Keratinocyte (primary cell): Measurements from ENCODE around the gene RAB13. TPM values are rescaled to one million over a fixed set of nuclear protein-coding genes. Genes with fewer than 3 reads are reported as not detected.

ENCODE experiments used
- DNase-seq: peaks from one replicate; pipeline ENCODE4 v3.0.0-alpha.2; 2011; ENCODE audit warnings: low read depth, missing footprints, low spot score
- FAIRE-seq: peaks from 2 replicates; lab custom pipeline; 2011; peaks lifted over from hg19 to GRCh38; lab: Jason Lieb, UNC
- H2AFZ ChIP-seq: 2 replicates; pipeline ENCODE4 v1.6.0; 2012; ENCODE audit warnings: low read length, control low read depth, inconsistent platforms; ENCODE audit not compliant: control insufficient read depth
- H3K27ac ChIP-seq: 2 replicates; pipeline ENCODE4 v1.5.1; 2011; ENCODE audit warnings: low read length; ENCODE audit not compliant: control insufficient read depth, insufficient read depth
- H3K27me3 ChIP-seq: 3 replicates; pipeline ENCODE4 v1.6.0; 2011; ENCODE audit warnings: low read length; ENCODE audit not compliant: control insufficient read depth, insufficient read depth; ENCODE audit errors: extremely low read depth
- H3K36me3 ChIP-seq, 2 experiments: 2 replicates in 1 of 2; 3 replicates in 1 of 2; pipeline ENCODE4 v1.5.1; 2011; ENCODE audit warnings: low read length in 2 of 2, mild to moderate bottlenecking in 1 of 2; ENCODE audit not compliant: control insufficient read depth in 2 of 2, insufficient read depth in 2 of 2; ENCODE audit errors: extremely low read depth in 1 of 2
- H3K4me1 ChIP-seq: 3 replicates; pipeline ENCODE4 v1.5.1; 2011; ENCODE audit warnings: low read length; ENCODE audit not compliant: control insufficient read depth, insufficient read depth; ENCODE audit errors: extremely low read depth
- H3K4me2 ChIP-seq: 3 replicates; pipeline ENCODE4 v1.6.0; 2011; ENCODE audit warnings: low read depth, low read length; ENCODE audit not compliant: control insufficient read depth, insufficient read depth; ENCODE audit errors: extremely low read depth
- H3K4me3 ChIP-seq, 3 experiments: fragments of 200-600 bp in 1 of 3; sonication (generic) in 1 of 3; 2 replicates in 2 of 3; 3 replicates in 1 of 3; pipeline ENCODE4 v1.5.1; 2011 to 2016; ENCODE audit warnings: low read length in 3 of 3, mild to moderate bottlenecking in 3 of 3, control low read depth in 2 of 3, inconsistent platforms in 1 of 3, low read depth in 1 of 3, mixed read lengths in 1 of 3, mixed run types in 1 of 3, moderate library complexity in 1 of 3; ENCODE audit not compliant: control insufficient read depth in 2 of 3, insufficient read depth in 2 of 3; ENCODE audit errors: extremely low read depth in 1 of 3
- H3K79me2 ChIP-seq: 2 replicates; pipeline ENCODE4 v1.6.0; 2012; ENCODE audit warnings: low read length; ENCODE audit not compliant: control insufficient read depth, insufficient read depth
- H3K9ac ChIP-seq: 3 replicates; pipeline ENCODE4 v1.6.0; 2011; ENCODE audit warnings: low read length; ENCODE audit not compliant: control insufficient read depth, insufficient read depth; ENCODE audit errors: extremely low read depth
- H3K9me1 ChIP-seq: 3 replicates; pipeline ENCODE4 v1.6.0; 2011; ENCODE audit warnings: low read length; ENCODE audit not compliant: control insufficient read depth, insufficient read depth; ENCODE audit errors: extremely low read depth
- H3K9me3 ChIP-seq: 2 replicates; pipeline ENCODE4 v1.5.1; 2012; ENCODE audit warnings: low read depth, low read length; ENCODE audit not compliant: control insufficient read depth
- H4K20me1 ChIP-seq: 3 replicates; pipeline ENCODE4 v1.6.0; 2011; ENCODE audit warnings: low read length; ENCODE audit not compliant: control insufficient read depth, insufficient read depth; ENCODE audit errors: extremely low read depth
- EZH2 ChIP-seq: IDR thresholded peaks from one replicate; pipeline ENCODE4 v1.6.1; 2012; ENCODE audit warnings: inconsistent platforms, mild to moderate bottlenecking, low read length, moderate library complexity
- dilution Hi-C: fragments of 300-500 bp; cut with MboI; formaldehyde crosslinking; loops from one replicate; pipeline ENCODE4 v1.7.0; 2020; ENCODE audit warnings: low sequenced_read_pairs; ENCODE audit not compliant: extremely low pct_ligation_motif_present
- polyA plus RNA-seq, 5 experiments: library from polyadenylated mRNA; depleted of rRNA in 3 of 5; stranded (reverse) in 3 of 5; stranded (forward) in 1 of 5; unstranded in 1 of 5; fragments of >200 nt; gene quantifications; 1 replicate in 1 of 5; 2 replicates in 3 of 5; 3 replicates in 1 of 5; pipeline versions ENCODE4 v1.2.1 to v1.2.3, GENCODE V29; 2011 to 2012; ENCODE audit warnings: missing spikeins in 2 of 5, low read depth in 1 of 5, low replicate concordance in 1 of 5
- TF ChIP-seq, protein P1 (sequence below), 3 experiments: IDR thresholded peaks in 1 of 3; conservative IDR thresholded peaks in 1 of 3; optimal IDR thresholded peaks in 1 of 3; 2 replicates in 2 of 3; 3 replicates in 1 of 3; pipeline versions ENCODE3 to v1.5.1; 2011; ENCODE audit warnings: low read length in 3 of 3, mild to moderate bottlenecking in 3 of 3, moderate library complexity in 2 of 3, control low read depth in 1 of 3, inconsistent platforms in 1 of 3; ENCODE audit not compliant: insufficient read depth in 2 of 3; ENCODE audit errors: extremely low read depth in 1 of 3

Gene RAB13
- polyA plus RNA-seq, 1 donor (not counting 4 experiments of a cell fraction or from before 2014, with no cell fraction given), result 87.1 TPM

DNA sequence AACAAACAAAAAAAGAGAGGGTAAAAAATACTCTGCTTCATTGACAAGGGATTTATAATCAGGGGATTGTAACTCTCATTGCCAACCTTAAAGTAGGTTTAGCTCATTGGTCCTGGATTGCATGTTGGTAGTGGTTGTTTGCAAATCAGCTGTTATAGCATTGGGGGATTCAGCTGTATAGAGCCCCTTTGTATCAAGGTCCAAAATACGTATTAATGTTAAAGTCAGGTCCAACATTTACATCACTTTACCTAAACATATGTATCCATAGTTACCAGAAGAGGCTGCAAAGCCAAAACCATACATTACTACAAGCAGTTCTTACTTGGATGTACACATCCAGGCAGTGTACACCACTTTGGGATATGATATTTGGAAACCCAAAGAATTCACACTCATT, 33.8 kb upstream of the RAB13 start:
- H3K27ac ChIP-seq, result no peak overlapping the region
- dilution Hi-C loops, result no loop called here
- H3K4me1 ChIP-seq, result no peaks in the 10 kb centered on the region
- TF ChIP-seq, protein P1, sequence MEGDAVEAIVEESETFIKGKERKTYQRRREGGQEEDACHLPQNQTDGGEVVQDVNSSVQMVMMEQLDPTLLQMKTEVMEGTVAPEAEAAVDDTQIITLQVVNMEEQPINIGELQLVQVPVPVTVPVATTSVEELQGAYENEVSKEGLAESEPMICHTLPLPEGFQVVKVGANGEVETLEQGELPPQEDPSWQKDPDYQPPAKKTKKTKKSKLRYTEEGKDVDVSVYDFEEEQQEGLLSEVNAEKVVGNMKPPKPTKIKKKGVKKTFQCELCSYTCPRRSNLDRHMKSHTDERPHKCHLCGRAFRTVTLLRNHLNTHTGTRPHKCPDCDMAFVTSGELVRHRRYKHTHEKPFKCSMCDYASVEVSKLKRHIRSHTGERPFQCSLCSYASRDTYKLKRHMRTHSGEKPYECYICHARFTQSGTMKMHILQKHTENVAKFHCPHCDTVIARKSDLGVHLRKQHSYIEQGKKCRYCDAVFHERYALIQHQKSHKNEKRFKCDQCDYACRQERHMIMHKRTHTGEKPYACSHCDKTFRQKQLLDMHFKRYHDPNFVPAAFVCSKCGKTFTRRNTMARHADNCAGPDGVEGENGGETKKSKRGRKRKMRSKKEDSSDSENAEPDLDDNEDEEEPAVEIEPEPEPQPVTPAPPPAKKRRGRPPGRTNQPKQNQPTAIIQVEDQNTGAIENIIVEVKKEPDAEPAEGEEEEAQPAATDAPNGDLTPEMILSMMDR (optimal IDR thresholded peaks at IDR 0.05 in 1 of 3, IDR thresholded peaks at IDR 0.05 in 1 of 3, conservative IDR thresholded peaks at IDR 0.05 in 1 of 3; ENCODE audit: extremely low read depth in 1 of 3, insufficient read depth in 2 of 3, low read length in 3 of 3), result no peak
- TF ChIP-seq EZH2, result no peak
- H3K9ac ChIP-seq, result no peak overlapping the region
- H2AFZ ChIP-seq, result no peak overlapping the region
- FAIRE-seq (no peak), DNase-seq (no peak)
- no peak overlapping the region for H3K4me3 ChIP-seq
- no peaks in the 10 kb centered on the region for H4K20me1 ChIP-seq
- H3K79me2 ChIP-seq, result no peaks in the 10 kb centered on the region
- no peak overlapping the region for H3K4me2 ChIP-seq
- no peaks in the 10 kb centered on the region for H3K9me3 ChIP-seq
- no peaks in the 10 kb centered on the region for H3K9me1 ChIP-seq
- no peaks in the 10 kb centered on the region for H3K27me3 ChIP-seq
- no peaks in the 10 kb centered on the region for H3K36me3 ChIP-seq

DNA sequence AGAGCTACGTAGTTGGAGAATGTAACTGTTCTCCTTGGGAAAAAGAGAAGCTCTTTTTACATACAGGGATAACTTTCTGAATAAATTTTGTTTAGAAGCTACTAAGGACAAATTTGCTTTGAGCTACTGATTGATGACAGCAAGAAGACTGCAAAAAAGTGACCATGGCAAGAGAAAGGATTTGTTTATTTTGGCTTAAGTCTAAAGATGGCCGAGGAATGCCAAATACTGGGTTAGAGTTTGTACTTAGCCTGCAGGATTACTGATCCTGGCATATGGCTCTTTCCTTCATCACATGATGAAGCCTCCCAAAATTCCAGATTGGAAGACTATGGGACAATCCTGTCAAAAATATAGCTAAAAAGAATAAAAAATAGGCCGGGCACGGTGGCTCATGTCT, 33.1 kb upstream of the RAB13 start:
- DNase-seq (no peak), FAIRE-seq (no peak)
- Histone ChIP-seq H3K79me2 (no peaks in the 10 kb centered on the region), H3K9ac (no peak overlapping the region), H3K9me3 (no peaks in the 10 kb centered on the region), H3K27me3 (no peaks in the 10 kb centered on the region), H3K27ac (no peak overlapping the region), H3K36me3 (no peaks in the 10 kb centered on the region), H3K4me1 (no peaks in the 10 kb centered on the region), H3K4me3 (no peak overlapping the region), H2AFZ (no peak overlapping the region), H3K9me1 (no peaks in the 10 kb centered on the region), H4K20me1 (no peaks in the 10 kb centered on the region), H3K4me2 (no peak overlapping the region)
- dilution Hi-C loops, result no loop called here
- no peak for TF ChIP-seq EZH2
- TF ChIP-seq, protein P1 (optimal IDR thresholded peaks at IDR 0.05 in 1 of 3, IDR thresholded peaks at IDR 0.05 in 1 of 3, conservative IDR thresholded peaks at IDR 0.05 in 1 of 3; ENCODE audit: extremely low read depth in 1 of 3, insufficient read depth in 2 of 3, low read length in 3 of 3), result no peak
